Endothelial cell (in vitro differentiated cells): ENCODE measurements around the gene WDFY3. TPM values are rescaled to one million over a fixed set of nuclear protein-coding genes. Genes with fewer than 3 reads are reported as not detected.

Experiments
- DNase-seq: peaks from one replicate; pipeline ENCODE4 v3.0.0; 2021; ENCODE audit warnings: low spot score
- H3K27ac Mint-ChIP-seq: one replicate; pipeline ENCODE4 v1.8.0; 2021; ENCODE audit warnings: mixed read lengths, inconsistent platforms; ENCODE audit not compliant: unreplicated experiment
- H3K27me3 Mint-ChIP-seq: one replicate; pipeline ENCODE4 v1.8.0; 2021; ENCODE audit warnings: mild to moderate bottlenecking, moderate library complexity, mixed read lengths, inconsistent platforms; ENCODE audit not compliant: unreplicated experiment
- H3K36me3 Mint-ChIP-seq: one replicate; pipeline ENCODE4 v1.8.0; 2021; ENCODE audit warnings: mild to moderate bottlenecking, low read depth, mixed read lengths, inconsistent platforms; ENCODE audit not compliant: unreplicated experiment
- H3K4me1 Mint-ChIP-seq: one replicate; pipeline ENCODE4 v1.8.0; 2021; ENCODE audit warnings: mild to moderate bottlenecking, mixed read lengths, inconsistent platforms; ENCODE audit not compliant: unreplicated experiment
- H3K4me3 Mint-ChIP-seq: one replicate; pipeline ENCODE4 v1.8.0; 2021; ENCODE audit warnings: mild to moderate bottlenecking, mixed read lengths, inconsistent platforms; ENCODE audit not compliant: unreplicated experiment
- H3K9me3 Mint-ChIP-seq: one replicate; pipeline ENCODE4 v1.8.0; 2021; ENCODE audit warnings: mixed read lengths, inconsistent platforms; ENCODE audit not compliant: unreplicated experiment
- CTCF ChIP-seq: fragments of 200-600 bp; sonication (generic); IDR thresholded peaks from one replicate; pipeline ENCODE4 v1.5.0; 2021; ENCODE audit warnings: antibody characterized with exemption; ENCODE audit not compliant: unreplicated experiment
- total RNA-seq: library from RNA; stranded (reverse); fragmentation: NEBNext Ultra II Directional; extraction: Animal tissue kit (Norgen Biotek cat#: 25700); gene quantifications from one replicate; pipeline ENCODE4 v1.2.1, GENCODE V29; 2021; ENCODE audit not compliant: unreplicated experiment

The WDFY3 gene
- total RNA-seq, 1 donor from 2014 or later: 94.8 TPM

DNA sequence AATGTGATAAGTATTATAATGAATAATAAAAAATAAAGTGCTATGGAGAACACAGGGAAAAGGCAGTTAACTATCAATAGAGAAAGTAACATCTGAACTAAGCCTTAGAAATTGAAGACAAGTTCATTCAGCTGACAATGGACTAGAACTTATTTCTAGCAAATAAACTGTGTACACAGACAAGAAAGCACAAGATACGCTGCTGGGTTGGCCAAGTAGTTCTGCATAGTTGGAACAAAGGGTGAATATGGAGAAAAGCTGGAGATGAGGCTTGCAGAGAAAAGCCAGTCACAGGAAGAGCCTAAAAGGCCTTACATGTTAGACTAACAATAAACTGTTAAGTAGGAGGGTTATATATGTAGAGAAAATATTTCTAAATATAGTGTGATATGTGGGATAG lies 71.2 kb downstream of the WDFY3 start:
- Mint-ChIP-seq H3K27me3 (no peaks in the 10 kb centered on the region), H3K4me1 (no peaks in the 10 kb centered on the region), H3K4me3 (no peak overlapping the region), H3K36me3 (peaks cover 7% of the 10 kb centered on the region), H3K9me3 (no peaks in the 10 kb centered on the region), H3K27ac (no peak overlapping the region)
- no peak for DNase-seq
- no peak for TF ChIP-seq CTCF

DNA sequence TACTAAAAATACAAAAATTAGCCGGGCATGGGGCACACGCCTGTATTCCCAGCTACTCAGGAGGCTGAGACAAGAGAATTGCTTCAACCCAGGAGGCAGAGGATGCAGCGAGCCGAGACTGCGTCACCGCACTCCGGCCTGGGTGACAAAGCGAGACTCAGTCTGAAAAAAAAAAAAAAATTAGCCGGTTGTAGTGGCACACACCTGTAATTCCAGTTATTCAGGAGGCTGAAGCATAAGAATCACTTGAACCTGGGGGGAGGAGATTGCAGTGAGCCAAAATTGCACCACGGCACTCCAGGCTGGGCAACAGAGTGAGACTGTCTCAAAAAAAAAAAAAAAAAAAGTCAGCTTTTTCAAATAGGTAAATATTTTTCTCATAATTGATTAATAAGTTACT lies 71.9 kb downstream of the WDFY3 start:
- DNase-seq: no peak
- Mint-ChIP-seq H3K27me3 (peaks cover 1% of the 10 kb centered on the region), H3K4me1 (no peaks in the 10 kb centered on the region), H3K4me3 (no peak overlapping the region), H3K27ac (no peak overlapping the region), H3K9me3 (no peaks in the 10 kb centered on the region), H3K36me3 (peaks cover 7% of the 10 kb centered on the region)
- no peak for TF ChIP-seq CTCF

DNA sequence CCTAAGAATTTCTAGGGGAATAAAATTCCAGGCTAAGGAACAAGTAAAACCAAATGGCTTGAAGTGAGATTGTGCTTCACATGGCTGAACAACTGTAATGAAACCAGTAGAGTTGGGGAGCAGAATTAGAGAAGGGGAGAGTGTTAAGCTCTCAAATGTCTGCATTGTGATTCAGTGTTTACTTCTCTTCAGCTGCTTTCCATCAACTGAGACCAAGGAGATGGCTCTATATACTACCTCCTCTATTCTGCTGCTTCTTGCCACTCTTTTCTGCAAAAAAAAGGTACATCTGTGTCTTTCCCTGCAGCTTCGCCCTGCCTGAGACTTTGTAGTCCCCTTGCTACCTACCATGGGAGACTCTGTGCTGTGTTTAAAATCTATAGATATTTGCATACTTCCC lies 73.5 kb downstream of the WDFY3 start:
- TF ChIP-seq CTCF: no peak
- DNase-seq: no peak
- peaks cover 1% of the 10 kb centered on the region for H3K4me1 Mint-ChIP-seq
- H3K27ac Mint-ChIP-seq: no peak overlapping the region
- no peaks in the 10 kb centered on the region for H3K9me3 Mint-ChIP-seq
- peaks cover 7% of the 10 kb centered on the region for H3K36me3 Mint-ChIP-seq
- peaks cover 1% of the 10 kb centered on the region for H3K27me3 Mint-ChIP-seq
- H3K4me3 Mint-ChIP-seq: no peak overlapping the region

- H3K4me3 Mint-ChIP-seq: no peak overlapping the region
- no peaks in the 10 kb centered on the region for H3K9me3 Mint-ChIP-seq
- no peak for TF ChIP-seq CTCF
- DNase-seq: no peak
- H3K4me1 Mint-ChIP-seq: peaks cover 9% of the 10 kb centered on the region
- peaks cover 1% of the 10 kb centered on the region for H3K27me3 Mint-ChIP-seq
- no peak overlapping the region for H3K27ac Mint-ChIP-seq
- H3K36me3 Mint-ChIP-seq: no peaks in the 10 kb centered on the region
Measured at GRCh38 chr4:84887824-84888223, 78.7 kb downstream of the WDFY3 start.

DNA sequence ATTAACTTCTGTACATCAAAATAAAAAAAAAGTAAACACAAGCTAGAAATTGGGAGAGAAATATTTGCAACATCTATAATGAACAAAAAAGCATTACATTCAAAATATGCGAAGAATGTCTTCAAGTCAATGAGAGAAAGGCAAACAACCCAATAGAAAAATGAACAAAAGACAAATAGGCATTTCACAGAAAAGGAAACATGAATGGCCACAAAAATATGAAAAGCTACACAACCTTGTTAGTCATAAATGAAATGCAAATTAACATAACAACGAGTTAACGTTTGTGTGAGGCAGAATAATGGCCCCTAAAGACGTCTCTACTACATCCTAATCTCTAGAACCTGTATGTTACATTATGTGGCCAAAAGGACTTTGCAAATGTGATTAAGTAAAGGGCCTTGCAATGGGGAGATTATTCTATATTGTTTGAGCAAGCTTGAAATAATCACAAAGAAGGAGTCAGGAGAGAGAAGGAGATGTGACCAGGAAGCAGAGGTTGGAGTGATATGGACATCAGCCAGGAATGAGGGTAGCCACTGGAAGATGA lies 86.8 kb downstream of the WDFY3 start:
- H3K27me3 Mint-ChIP-seq: peaks cover 2% of the 10 kb centered on the region
- H3K9me3 Mint-ChIP-seq: no peaks in the 10 kb centered on the region
- no peak overlapping the region for H3K4me3 Mint-ChIP-seq
- no peaks in the 10 kb centered on the region for H3K4me1 Mint-ChIP-seq
- no peak for DNase-seq
- TF ChIP-seq CTCF: no peak
- H3K36me3 Mint-ChIP-seq: no peaks in the 10 kb centered on the region
- H3K27ac Mint-ChIP-seq: no peak overlapping the region
